ENCODE results near the gene PSMF1. TPM values are rescaled to one million over a fixed set of nuclear protein-coding genes. Genes with fewer than 3 reads are reported as not detected.

Gene PSMF1
- total and polyA plus RNA-seq, 4 donors: 43.6 to 126 (median 83.8) TPM

GRCh38 chr20:1086277-1087213 lies 31.9 kb upstream of the PSMF1 start:
- H3K36me3 ChIP-seq (ENCODE audit: control insufficient read depth in 4 of 4, insufficient read depth in 3 of 4, low read depth in 1 of 4, low read length in 3 of 4): no peaks in the 10 kb centered on the region
- H3K9me3 ChIP-seq (ENCODE audit: control insufficient read depth in 4 of 4, low read length in 3 of 4): no peaks in the 10 kb centered on the region
- H3K4me3 ChIP-seq (ENCODE audit: low read depth in 1 of 3, low read length in 3 of 3): no peak overlapping the region
- 64% methylated on average over 5 of the region's 5 CpGs for WGBS
- H3K27ac ChIP-seq (ENCODE audit: low read depth in 1 of 2, low read length in 2 of 2): no peak overlapping the region
- no peaks in the 10 kb centered on the region for H3K27me3 ChIP-seq (ENCODE audit: control insufficient read depth in 4 of 4, insufficient read depth in 4 of 4, low read length in 3 of 4)
- H3K4me1 ChIP-seq (ENCODE audit: control insufficient read depth in 4 of 4, insufficient read depth in 4 of 4, low read length in 3 of 4): no peaks in the 10 kb centered on the region
- TF ChIP-seq GABPA (IDR thresholded peaks at IDR 0.05 in 1 of 2, conservative IDR thresholded peaks at IDR 0.05 in 1 of 2): no peak
- TF ChIP-seq HNF4A (conservative IDR thresholded peaks at IDR 0.05): no peak
- TF ChIP-seq, protein P1, sequence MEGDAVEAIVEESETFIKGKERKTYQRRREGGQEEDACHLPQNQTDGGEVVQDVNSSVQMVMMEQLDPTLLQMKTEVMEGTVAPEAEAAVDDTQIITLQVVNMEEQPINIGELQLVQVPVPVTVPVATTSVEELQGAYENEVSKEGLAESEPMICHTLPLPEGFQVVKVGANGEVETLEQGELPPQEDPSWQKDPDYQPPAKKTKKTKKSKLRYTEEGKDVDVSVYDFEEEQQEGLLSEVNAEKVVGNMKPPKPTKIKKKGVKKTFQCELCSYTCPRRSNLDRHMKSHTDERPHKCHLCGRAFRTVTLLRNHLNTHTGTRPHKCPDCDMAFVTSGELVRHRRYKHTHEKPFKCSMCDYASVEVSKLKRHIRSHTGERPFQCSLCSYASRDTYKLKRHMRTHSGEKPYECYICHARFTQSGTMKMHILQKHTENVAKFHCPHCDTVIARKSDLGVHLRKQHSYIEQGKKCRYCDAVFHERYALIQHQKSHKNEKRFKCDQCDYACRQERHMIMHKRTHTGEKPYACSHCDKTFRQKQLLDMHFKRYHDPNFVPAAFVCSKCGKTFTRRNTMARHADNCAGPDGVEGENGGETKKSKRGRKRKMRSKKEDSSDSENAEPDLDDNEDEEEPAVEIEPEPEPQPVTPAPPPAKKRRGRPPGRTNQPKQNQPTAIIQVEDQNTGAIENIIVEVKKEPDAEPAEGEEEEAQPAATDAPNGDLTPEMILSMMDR (IDR thresholded peaks at IDR 0.05; ENCODE audit: low read depth, low read length, missing input control): no peak
- no peak for TF ChIP-seq RAD21 (IDR thresholded peaks at IDR 0.05)
- TF ChIP-seq, protein P2, sequence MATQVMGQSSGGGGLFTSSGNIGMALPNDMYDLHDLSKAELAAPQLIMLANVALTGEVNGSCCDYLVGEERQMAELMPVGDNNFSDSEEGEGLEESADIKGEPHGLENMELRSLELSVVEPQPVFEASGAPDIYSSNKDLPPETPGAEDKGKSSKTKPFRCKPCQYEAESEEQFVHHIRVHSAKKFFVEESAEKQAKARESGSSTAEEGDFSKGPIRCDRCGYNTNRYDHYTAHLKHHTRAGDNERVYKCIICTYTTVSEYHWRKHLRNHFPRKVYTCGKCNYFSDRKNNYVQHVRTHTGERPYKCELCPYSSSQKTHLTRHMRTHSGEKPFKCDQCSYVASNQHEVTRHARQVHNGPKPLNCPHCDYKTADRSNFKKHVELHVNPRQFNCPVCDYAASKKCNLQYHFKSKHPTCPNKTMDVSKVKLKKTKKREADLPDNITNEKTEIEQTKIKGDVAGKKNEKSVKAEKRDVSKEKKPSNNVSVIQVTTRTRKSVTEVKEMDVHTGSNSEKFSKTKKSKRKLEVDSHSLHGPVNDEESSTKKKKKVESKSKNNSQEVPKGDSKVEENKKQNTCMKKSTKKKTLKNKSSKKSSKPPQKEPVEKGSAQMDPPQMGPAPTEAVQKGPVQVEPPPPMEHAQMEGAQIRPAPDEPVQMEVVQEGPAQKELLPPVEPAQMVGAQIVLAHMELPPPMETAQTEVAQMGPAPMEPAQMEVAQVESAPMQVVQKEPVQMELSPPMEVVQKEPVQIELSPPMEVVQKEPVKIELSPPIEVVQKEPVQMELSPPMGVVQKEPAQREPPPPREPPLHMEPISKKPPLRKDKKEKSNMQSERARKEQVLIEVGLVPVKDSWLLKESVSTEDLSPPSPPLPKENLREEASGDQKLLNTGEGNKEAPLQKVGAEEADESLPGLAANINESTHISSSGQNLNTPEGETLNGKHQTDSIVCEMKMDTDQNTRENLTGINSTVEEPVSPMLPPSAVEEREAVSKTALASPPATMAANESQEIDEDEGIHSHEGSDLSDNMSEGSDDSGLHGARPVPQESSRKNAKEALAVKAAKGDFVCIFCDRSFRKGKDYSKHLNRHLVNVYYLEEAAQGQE (IDR thresholded peaks at IDR 0.05): no peak
- no peak for TF ChIP-seq YY1 (IDR thresholded peaks at IDR 0.05)
- TF ChIP-seq ZBTB33 (IDR thresholded peaks at IDR 0.05): no peak
- TF ChIP-seq HNF4G (IDR thresholded peaks at IDR 0.05): no peak
- no peak for TF ChIP-seq SP1 (IDR thresholded peaks at IDR 0.05)
- no peak overlapping the region for H3K9ac ChIP-seq (ENCODE audit: low read depth in 1 of 2, low read length in 2 of 2)
- DNase-seq (ENCODE audit: low spot score): no peak

GRCh38 chr20:1087311-1087905 lies 31.0 kb upstream of the PSMF1 start:
- no peaks in the 10 kb centered on the region for H3K4me1 ChIP-seq (ENCODE audit: control insufficient read depth in 4 of 4, insufficient read depth in 4 of 4, low read length in 3 of 4)
- H3K27ac ChIP-seq (ENCODE audit: low read depth in 1 of 2, low read length in 2 of 2): no peak overlapping the region
- no peaks in the 10 kb centered on the region for H3K36me3 ChIP-seq (ENCODE audit: control insufficient read depth in 4 of 4, insufficient read depth in 3 of 4, low read depth in 1 of 4, low read length in 3 of 4)
- WGBS: 92% methylated on average over 4 of the region's 4 CpGs
- H3K27me3 ChIP-seq (ENCODE audit: control insufficient read depth in 4 of 4, insufficient read depth in 4 of 4, low read length in 3 of 4): no peaks in the 10 kb centered on the region
- H3K4me3 ChIP-seq (ENCODE audit: low read depth in 1 of 3, low read length in 3 of 3): no peak overlapping the region
- no peak overlapping the region for H3K9ac ChIP-seq (ENCODE audit: low read depth in 1 of 2, low read length in 2 of 2)
- TF ChIP-seq SP1 (IDR thresholded peaks at IDR 0.05): no peak
- no peak for TF ChIP-seq FOXA2 (IDR thresholded peaks at IDR 0.05)
- no peak for TF ChIP-seq ZBTB33 (IDR thresholded peaks at IDR 0.05)
- no peak for TF ChIP-seq RAD21 (IDR thresholded peaks at IDR 0.05)
- no peak for TF ChIP-seq YY1 (IDR thresholded peaks at IDR 0.05)
- TF ChIP-seq HNF4G (IDR thresholded peaks at IDR 0.05): no peak
- TF ChIP-seq EGR1 (IDR thresholded peaks at IDR 0.05; ENCODE audit: low read depth in 2 of 2): no peak
- no peak for TF ChIP-seq GABPA (IDR thresholded peaks at IDR 0.05 in 1 of 2, conservative IDR thresholded peaks at IDR 0.05 in 1 of 2)
- no peak for DNase-seq (ENCODE audit: low spot score)
- no peaks in the 10 kb centered on the region for H3K9me3 ChIP-seq (ENCODE audit: control insufficient read depth in 4 of 4, low read length in 3 of 4)
